Measurements from ENCODE around the gene DDIT3. TPM values are rescaled to one million over a fixed set of nuclear protein-coding genes. Genes with fewer than 3 reads are reported as not detected.

The DDIT3 gene
- total RNA-seq, 1 donor from 2014 or later = 30.5 TPM

GRCh38 chr12:57470286-57470969 is 49.9 kb downstream of the DDIT3 start:
- ChIA-PET POLR2A (interaction anchor here (0.8 to 1.9 kb wide), 3 partner anchors 9 to 50 kb away, joined by 3 to 5 read pairs (median 3); partner anchors contain the start of gene ARHGAP9), CTCF (interaction anchor here (1.5 kb wide), 1 partner anchor 12 kb away, joined by 3 read pairs; the partner anchor contains the start of gene GLI1)
- intact Hi-C loops (cut with micrococcal nuclease) = no loop called here
- H3K4me3 Mint-ChIP-seq = no peak overlapping the region
- TF ChIP-seq, protein P1, sequence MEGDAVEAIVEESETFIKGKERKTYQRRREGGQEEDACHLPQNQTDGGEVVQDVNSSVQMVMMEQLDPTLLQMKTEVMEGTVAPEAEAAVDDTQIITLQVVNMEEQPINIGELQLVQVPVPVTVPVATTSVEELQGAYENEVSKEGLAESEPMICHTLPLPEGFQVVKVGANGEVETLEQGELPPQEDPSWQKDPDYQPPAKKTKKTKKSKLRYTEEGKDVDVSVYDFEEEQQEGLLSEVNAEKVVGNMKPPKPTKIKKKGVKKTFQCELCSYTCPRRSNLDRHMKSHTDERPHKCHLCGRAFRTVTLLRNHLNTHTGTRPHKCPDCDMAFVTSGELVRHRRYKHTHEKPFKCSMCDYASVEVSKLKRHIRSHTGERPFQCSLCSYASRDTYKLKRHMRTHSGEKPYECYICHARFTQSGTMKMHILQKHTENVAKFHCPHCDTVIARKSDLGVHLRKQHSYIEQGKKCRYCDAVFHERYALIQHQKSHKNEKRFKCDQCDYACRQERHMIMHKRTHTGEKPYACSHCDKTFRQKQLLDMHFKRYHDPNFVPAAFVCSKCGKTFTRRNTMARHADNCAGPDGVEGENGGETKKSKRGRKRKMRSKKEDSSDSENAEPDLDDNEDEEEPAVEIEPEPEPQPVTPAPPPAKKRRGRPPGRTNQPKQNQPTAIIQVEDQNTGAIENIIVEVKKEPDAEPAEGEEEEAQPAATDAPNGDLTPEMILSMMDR (IDR thresholded peaks at IDR 0.05) = no peak
- H3K9me3 Mint-ChIP-seq = no peaks in the 10 kb centered on the region
- no peak for DNase-seq
- no peak for ATAC-seq (ENCODE audit: low read depth)
- H3K27me3 Mint-ChIP-seq = no peaks in the 10 kb centered on the region
- H3K4me1 Mint-ChIP-seq = peaks cover 27% of the 10 kb centered on the region
- no peak overlapping the region for H3K27ac Mint-ChIP-seq
- peaks cover 65% of the 10 kb centered on the region for H3K36me3 Mint-ChIP-seq (ENCODE audit: low read depth)

- intact Hi-C loops (cut with micrococcal nuclease) = no loop called here
- DNase-seq = no peak
- peaks cover 60% of the 10 kb centered on the region for H3K36me3 Mint-ChIP-seq (ENCODE audit: low read depth)
- no peak for ATAC-seq (ENCODE audit: low read depth)
- H3K27me3 Mint-ChIP-seq = no peaks in the 10 kb centered on the region
- H3K27ac Mint-ChIP-seq = no peak overlapping the region
- no peak overlapping the region for H3K4me3 Mint-ChIP-seq
- CTCF ChIA-PET = interaction anchor here (1.5 kb wide), 1 partner anchor 11 kb away, joined by 3 read pairs; the partner anchor contains the start of gene GLI1
- H3K9me3 Mint-ChIP-seq = no peaks in the 10 kb centered on the region
- H3K4me1 Mint-ChIP-seq = peaks cover 24% of the 10 kb centered on the region
- POLR2A ChIA-PET = interaction anchor here (0.8 to 1.9 kb wide), 3 partner anchors 10 to 11 kb away, joined by 3 to 5 read pairs (median 3); partner anchors contain the start of genes ARHGAP9 and GLI1
- TF ChIP-seq, protein P1 (IDR thresholded peaks at IDR 0.05) = no peak
These were observed 50.8 kb downstream of the DDIT3 start for GRCh38 chr12:57469296-57470164.

DNA sequence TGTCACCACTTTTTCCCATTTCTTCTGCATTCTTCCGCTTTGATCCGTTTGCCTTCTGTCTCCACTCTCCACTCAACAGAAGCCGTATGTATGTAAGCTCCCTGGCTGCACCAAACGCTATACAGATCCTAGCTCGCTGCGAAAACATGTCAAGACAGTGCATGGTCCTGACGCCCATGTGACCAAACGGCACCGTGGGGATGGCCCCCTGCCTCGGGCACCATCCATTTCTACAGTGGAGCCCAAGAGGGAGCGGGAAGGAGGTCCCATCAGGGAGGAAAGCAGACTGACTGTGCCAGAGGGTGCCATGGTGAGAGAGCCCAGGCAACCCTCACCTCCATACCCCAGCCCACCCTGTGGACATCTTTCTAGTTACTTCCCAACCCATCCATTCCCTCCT is 52.4 kb downstream of the DDIT3 start:
- H3K27me3 Mint-ChIP-seq = no peaks in the 10 kb centered on the region
- CTCF ChIA-PET = no interaction called here
- peaks cover 48% of the 10 kb centered on the region for H3K36me3 Mint-ChIP-seq (ENCODE audit: low read depth)
- DNase-seq = no peak
- no peaks in the 10 kb centered on the region for H3K9me3 Mint-ChIP-seq
- intact Hi-C loops (cut with micrococcal nuclease) = no loop called here
- peaks cover 23% of the 10 kb centered on the region for H3K4me1 Mint-ChIP-seq
- H3K27ac Mint-ChIP-seq = peak overlapping the region; percentile 9
- no peak for ATAC-seq (ENCODE audit: low read depth)
- TF ChIP-seq, protein P1 (IDR thresholded peaks at IDR 0.05) = no peak
- no peak overlapping the region for H3K4me3 Mint-ChIP-seq
- POLR2A ChIA-PET = no interaction called here

- POLR2A ChIA-PET = interaction anchor here (1.3 kb wide), 1 partner anchor 13 kb away, joined by 5 read pairs; the partner anchor contains the start of gene ARHGAP9
- DNase-seq = no peak
- no peaks in the 10 kb centered on the region for H3K9me3 Mint-ChIP-seq
These were observed 53.0 kb downstream of the DDIT3 start for GRCh38 chr12:57467212-57467874.

More at GRCh38 chr12:57467212-57467874, 53.0 kb downstream of the DDIT3 start:
- H3K4me1 Mint-ChIP-seq = peaks cover 23% of the 10 kb centered on the region
- H3K4me3 Mint-ChIP-seq = no peak overlapping the region
- TF ChIP-seq, protein P1 (IDR thresholded peaks at IDR 0.05) = no peak
- H3K27me3 Mint-ChIP-seq = no peaks in the 10 kb centered on the region
- intact Hi-C loops (cut with micrococcal nuclease) = no loop called here
- CTCF ChIA-PET = no interaction called here
- no peak overlapping the region for H3K27ac Mint-ChIP-seq
- H3K36me3 Mint-ChIP-seq (ENCODE audit: low read depth) = peaks cover 46% of the 10 kb centered on the region
- no peak for ATAC-seq (ENCODE audit: low read depth)

Other genes starting within 250 kb of the DDIT3 start
- 74.2 and 75.6 TPM in 2 replicates for gene R3HDM2, start 89.5 kb downstream of the DDIT3 start, total RNA-seq
- gene INHBC, start 85.7 kb downstream of the DDIT3 start, total RNA-seq = 0.10 TPM in 1 of 2 replicates, not detected in the other
- 0.07 and 0.29 TPM in 2 replicates for gene INHBE, start 65.2 kb downstream of the DDIT3 start, total RNA-seq
- gene GLI1, start 60.7 kb downstream of the DDIT3 start, total RNA-seq = 0.51 and 1.3 TPM in 2 replicates
- 98.8 and 104 TPM in 2 replicates for gene ARHGAP9, start 40.6 kb downstream of the DDIT3 start, total RNA-seq
- gene MARS1, start 32.4 kb downstream of the DDIT3 start, total RNA-seq = 368 and 425 TPM in 2 replicates
- gene MBD6, start 2.3 kb upstream of the DDIT3 start, total RNA-seq = 96.0 and 105 TPM in 2 replicates
- 83.3 and 91.8 TPM in 2 replicates for gene DCTN2, start 26.7 kb upstream of the DDIT3 start, total RNA-seq
- gene KIF5A, start 29.5 kb upstream of the DDIT3 start, total RNA-seq = 0.13 and 0.15 TPM in 2 replicates
- 16.5 and 17.9 TPM in 2 replicates for gene PIP4K2C, start 70.7 kb upstream of the DDIT3 start, total RNA-seq
- gene DTX3, start 84.3 kb upstream of the DDIT3 start, total RNA-seq = 3.7 and 3.9 TPM in 2 replicates
- gene ARHGEF25, start 90.9 kb upstream of the DDIT3 start, total RNA-seq = not detected in 2 replicates
- gene B4GALNT1, start 112.7 kb upstream of the DDIT3 start, total RNA-seq = 0.31 and 0.51 TPM in 2 replicates
- 166 TPM in 2 replicates for gene OS9, start 173.6 kb upstream of the DDIT3 start, total RNA-seq
- 17.5 and 18.5 TPM in 2 replicates for gene AGAP2, start 218.2 kb upstream of the DDIT3 start, total RNA-seq
- 35.8 and 37.6 TPM in 2 replicates for gene TSPAN31, start 224.5 kb upstream of the DDIT3 start, total RNA-seq
- 95.7 and 95.9 TPM in 2 replicates for gene CDK4, start 231.8 kb upstream of the DDIT3 start, total RNA-seq
- gene MARCHF9, start 234.6 kb upstream of the DDIT3 start, total RNA-seq = 54.1 and 58.2 TPM in 2 replicates
- gene CYP27B1, start 246.6 kb upstream of the DDIT3 start, total RNA-seq = 2.4 and 2.5 TPM in 2 replicates

All from activated B cell treated with CpG ODN at 0.5 μM for 24 hours (primary cell).